Stimulated activated CD8-positive, alpha-beta memory T cell treated with anti-CD3 and anti-CD28 coated beads, Interleukin-12 subunit alpha, Interleukin-12 subunit beta, amount 100 ng/mL, for 24 hours (primary cell): Measurements from ENCODE around the gene TRIM67.
"Not testable (repeated sequence)": the region's sequence is repeated elsewhere in the genome, so short reads cannot be mapped to it uniquely, and the experiment has no call there.

Source experiments
- DNase-seq: peaks from one replicate; pipeline ENCODE4 v3.0.0-alpha.2; 2020; ENCODE audit errors: extremely low read depth

The TRIM67 gene

GRCh38 chr1:231203259-231204057 is 41.6 kb downstream of the TRIM67 start:
- DNase-seq = no peak

GRCh38 chr1:231206856-231207255 is 45.0 kb downstream of the TRIM67 start:
- DNase-seq = no peak

GRCh38 chr1:231207437-231207836 is 45.6 kb downstream of the TRIM67 start:
- DNase-seq = no peak

- no peak for DNase-seq
Observed at GRCh38 chr1:231208980-231209379, 47.1 kb downstream of the TRIM67 start.

- no peak for DNase-seq
Observed at GRCh38 chr1:231209531-231209930, 47.7 kb downstream of the TRIM67 start.

GRCh38 chr1:231210126-231210525 is 48.3 kb downstream of the TRIM67 start:
- no peak for DNase-seq

- peak; percentile 63 for DNase-seq
Observed at GRCh38 chr1:231211005-231211857, 49.4 kb downstream of the TRIM67 start.

GRCh38 chr1:231212301-231212700 is 50.4 kb downstream of the TRIM67 start:
- DNase-seq = not testable (repeated sequence)

- no peak for DNase-seq
Observed at GRCh38 chr1:231213831-231214573, 52.1 kb downstream of the TRIM67 start.

- no peak for DNase-seq
Observed at GRCh38 chr1:231214918-231215680, 53.2 kb downstream of the TRIM67 start.

- DNase-seq = no peak
Observed at GRCh38 chr1:231215681-231216385, 54.0 kb downstream of the TRIM67 start.

GRCh38 chr1:231216498-231216897 is 54.6 kb downstream of the TRIM67 start:
- DNase-seq = no peak

- DNase-seq = no peak
Observed at GRCh38 chr1:231217056-231217455, 55.2 kb downstream of the TRIM67 start.

GRCh38 chr1:231218078-231218477 is 56.2 kb downstream of the TRIM67 start:
- DNase-seq = no peak

GRCh38 chr1:231219422-231220401 is 57.9 kb downstream of the TRIM67 start:
- DNase-seq = no peak

- DNase-seq = no peak
Observed at GRCh38 chr1:231220801-231221200, 58.9 kb downstream of the TRIM67 start.

GRCh38 chr1:231226156-231226555 is 64.3 kb downstream of the TRIM67 start:
- DNase-seq = no peak

- DNase-seq = no peak
Observed at GRCh38 chr1:231231511-231231910, 69.7 kb downstream of the TRIM67 start.

GRCh38 chr1:231232870-231233734 is 71.2 kb downstream of the TRIM67 start:
- DNase-seq = no peak
